ENCODE results near the gene FAS. TPM values are rescaled to one million over a fixed set of nuclear protein-coding genes. Genes with fewer than 3 reads are reported as not detected.

The FAS gene
- total RNA-seq, 5 donors from 2014 or later (not counting 1 experiment from before 2014, with no cell fraction given), result 18.4 to 32.6 (median 28.0) TPM

DNA sequence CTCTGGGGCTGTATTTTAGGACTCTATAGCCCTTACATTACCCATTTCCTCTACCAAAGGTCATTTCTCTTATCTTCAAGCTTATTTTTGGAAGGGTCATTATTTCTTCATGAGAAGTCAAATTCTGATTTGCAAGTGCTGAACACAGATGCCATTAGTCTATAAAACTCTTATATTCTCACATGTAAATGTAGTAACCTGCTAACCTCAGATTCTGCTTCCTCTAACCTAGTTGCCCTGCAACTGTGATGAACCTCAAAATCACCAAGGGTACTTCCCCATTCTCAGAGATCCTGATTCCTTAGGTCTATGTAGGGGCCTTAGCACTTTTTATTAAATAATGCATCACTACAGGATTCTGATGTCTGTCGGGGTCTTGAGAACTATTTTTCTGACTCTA, 6.3 kb downstream of the FAS start:
- peaks cover 71 to 76% (median 74%) of the 10 kb centered on the region in 3 donors for H3K4me1 Mint-ChIP-seq
- H3K9me3 Mint-ChIP-seq, result no peaks in the 10 kb centered on the region
- H3K27ac Mint-ChIP-seq, result peak overlapping the region in 1 of 2 donors; percentile 63
- POLR2A ChIA-PET, result interaction anchor here (0.6 to 1.0 kb wide), 2 partner anchors 10 to 1101 kb away, joined by 3 read pairs; no protein-coding TSS in a partner anchor
- Histone ChIP-seq H3K27me3 (replicated peaks in 1 of 2; ENCODE audit: control insufficient read depth in 2 of 2, extremely low read depth in 1 of 2, insufficient read depth in 2 of 2, low read length in 1 of 2) (no peaks in the 10 kb centered on the region), H3K9me3 (no peaks in the 10 kb centered on the region), H3K36me3 (ENCODE audit: control insufficient read depth in 2 of 2, extremely low read depth in 1 of 2, insufficient read depth in 1 of 2, low read length in 1 of 2) (no peaks in the 10 kb centered on the region), H3K4me3 (ENCODE audit: control insufficient read depth in 1 of 2, extremely low read depth in 1 of 2, low read length in 1 of 2) (no peak overlapping the region), H3K4me1 (ENCODE audit: control insufficient read depth in 1 of 2, extremely low read depth in 1 of 2, insufficient read depth in 2 of 2, low read length in 2 of 2) (peaks cover 25 to 37% of the 10 kb centered on the region in 2 experiments), H3K27ac (ENCODE audit: low read length) (no peak overlapping the region)
- H3K36me3 Mint-ChIP-seq, result no peaks in the 10 kb centered on the region
- CTCF ChIA-PET, result interaction anchor here in 1 of 2 donors (0.5 to 1.2 kb wide), 3 partner anchors 10 to 717 kb away, joined by 3 to 4 read pairs (median 4); no protein-coding TSS in a partner anchor
- H3K27me3 Mint-ChIP-seq, result no peaks in the 10 kb centered on the region
- peak overlapping the region in 1 of 3 donors; percentile 28 for H3K4me3 Mint-ChIP-seq
- no CpG with 5 or more reads among the region's 1 CpG for WGBS (ENCODE audit: insufficient coverage)
- DNase-seq, result peak in 1 of 35 experiments; percentile 56
- peak in 2 of 4 experiments; percentile 35 to 49 for ATAC-seq (replicated peaks in 1 of 4)

DNA sequence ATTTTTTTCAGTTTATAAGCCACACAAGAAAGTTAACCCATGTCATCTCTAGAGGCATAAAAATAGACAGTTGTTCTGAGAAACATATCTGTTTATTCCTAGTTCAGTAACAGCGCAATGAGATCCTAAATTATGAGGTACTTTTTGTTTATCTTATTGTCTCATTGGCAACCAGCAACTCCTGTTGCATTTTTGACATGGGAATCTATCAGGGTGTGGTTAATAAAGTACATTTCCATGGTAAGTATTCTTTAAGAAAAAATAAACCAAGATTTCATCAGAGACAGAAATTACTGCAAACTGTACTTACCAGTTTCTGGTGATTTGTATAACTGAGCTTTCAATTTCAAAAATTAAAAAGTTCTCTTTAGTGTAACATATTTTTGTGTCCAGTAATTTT, 9.0 kb downstream of the FAS start:
- H3K27ac Mint-ChIP-seq, result peak overlapping the region; percentile 39 to 88
- ChIA-PET CTCF (interaction anchor here in 1 of 2 donors (1.2 to 1.3 kb wide), 4 partner anchors 11 to 67 kb away, joined by 3 to 4 read pairs (median 3); no protein-coding TSS in a partner anchor), POLR2A (no interaction called here)
- no peaks in the 10 kb centered on the region for H3K9me3 ChIP-seq
- peaks cover 0 to 3% of the 10 kb centered on the region in 2 donors for H3K36me3 ChIP-seq (ENCODE audit: control insufficient read depth in 2 of 2, extremely low read depth in 1 of 2, insufficient read depth in 1 of 2, low read length in 1 of 2)
- WGBS (ENCODE audit: insufficient coverage), result no CpG with 5 or more reads among the region's 1 CpG
- H3K27me3 Mint-ChIP-seq, result no peaks in the 10 kb centered on the region
- peaks cover 70 to 76% (median 70%) of the 10 kb centered on the region in 3 donors for H3K4me1 Mint-ChIP-seq
- peak overlapping the region; percentile 54 for H3K27ac ChIP-seq (ENCODE audit: low read length)
- no peak for DNase-seq
- H3K36me3 Mint-ChIP-seq, result peaks cover 5% of the 10 kb centered on the region
- no peaks in the 10 kb centered on the region for H3K9me3 Mint-ChIP-seq
- peaks cover 25 to 38% of the 10 kb centered on the region in 2 experiments for H3K4me1 ChIP-seq (ENCODE audit: control insufficient read depth in 1 of 2, extremely low read depth in 1 of 2, insufficient read depth in 2 of 2, low read length in 2 of 2)
- peak in 1 of 4 experiments; percentile 19 for ATAC-seq (replicated peaks in 1 of 4)
- H3K27me3 ChIP-seq (replicated peaks in 1 of 2; ENCODE audit: control insufficient read depth in 2 of 2, extremely low read depth in 1 of 2, insufficient read depth in 2 of 2, low read length in 1 of 2), result no peaks in the 10 kb centered on the region
- peak overlapping the region in 1 of 3 donors; percentile 61 for H3K4me3 Mint-ChIP-seq
- no peak overlapping the region for H3K4me3 ChIP-seq (ENCODE audit: control insufficient read depth in 1 of 2, extremely low read depth in 1 of 2, low read length in 1 of 2)

DNA sequence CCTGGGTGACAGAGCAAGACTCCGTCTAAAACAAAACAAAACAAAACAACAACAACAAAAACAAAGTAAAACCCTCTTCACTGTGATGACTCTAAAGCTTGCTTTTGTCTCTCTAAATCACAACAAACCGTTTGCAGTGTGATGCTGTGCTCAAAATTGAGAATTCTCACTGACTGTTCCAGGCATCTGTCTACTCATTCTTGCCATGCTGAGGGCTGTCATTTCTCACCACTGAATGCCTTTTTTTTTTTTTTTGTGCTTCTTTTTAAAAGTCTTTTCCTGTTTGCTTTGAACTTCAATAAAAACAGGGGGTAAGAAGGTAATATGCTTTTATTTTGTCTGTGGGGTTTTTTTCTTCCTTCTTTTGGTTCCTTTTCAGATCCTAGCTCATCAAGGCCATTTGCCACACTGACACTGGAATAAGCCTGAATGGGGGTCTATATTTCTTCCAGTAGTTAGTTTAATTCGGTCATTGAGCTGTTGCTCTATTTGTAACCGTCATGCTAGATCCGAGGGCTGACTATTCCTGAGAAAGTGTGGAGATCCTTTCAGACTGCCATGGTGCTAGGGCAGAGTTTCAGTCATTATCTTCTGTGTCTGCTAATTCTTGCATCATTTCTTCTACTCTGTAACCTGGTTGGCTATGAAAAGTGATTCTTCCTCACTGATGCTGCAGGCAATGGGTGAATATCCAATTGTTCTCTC, 10.6 kb downstream of the FAS start:
- Histone ChIP-seq H3K4me3 (ENCODE audit: control insufficient read depth in 1 of 2, extremely low read depth in 1 of 2, low read length in 1 of 2) (peak overlapping the region in 1 of 2 donors; percentile 28), H3K36me3 (ENCODE audit: control insufficient read depth in 2 of 2, extremely low read depth in 1 of 2, insufficient read depth in 1 of 2, low read length in 1 of 2) (peaks cover 0 to 3% of the 10 kb centered on the region in 2 donors), H3K4me1 (ENCODE audit: control insufficient read depth in 1 of 2, extremely low read depth in 1 of 2, insufficient read depth in 2 of 2, low read length in 2 of 2) (peaks cover 15 to 32% of the 10 kb centered on the region in 2 experiments), H3K9me3 (no peaks in the 10 kb centered on the region), H3K27ac (ENCODE audit: low read length) (peak overlapping the region; percentile 54), H3K27me3 (replicated peaks in 1 of 2; ENCODE audit: control insufficient read depth in 2 of 2, extremely low read depth in 1 of 2, insufficient read depth in 2 of 2, low read length in 1 of 2) (no peaks in the 10 kb centered on the region)
- ATAC-seq (replicated peaks in 1 of 4) (peak; percentile 48 to 65 (median 58)), DNase-seq (peak in 2 of 35 experiments; percentile 10 to 58)
- ChIA-PET CTCF (interaction anchor here (0.6 to 1.4 kb wide), 9 partner anchors 9 to 985 kb away, joined by 3 to 9 read pairs (median 4); partner anchors contain the start of gene FAS (in 1 of the 2)), POLR2A (interaction anchor here (0.7 to 1.4 kb wide), 6 partner anchors 9 to 418 kb away, joined by 3 to 7 read pairs (median 4); partner anchors contain the start of genes FAS (in 1 of the 2) and RNLS (in 1 of the 2))
- no peaks in the 10 kb centered on the region for H3K27me3 Mint-ChIP-seq
- WGBS (ENCODE audit: insufficient coverage), result 38% methylated on average over 4 of the region's 5 CpGs
- no peaks in the 10 kb centered on the region for H3K9me3 Mint-ChIP-seq
- H3K4me3 Mint-ChIP-seq, result peak overlapping the region; percentile 61 to 72 (median 63)
- H3K27ac Mint-ChIP-seq, result peak overlapping the region; percentile 83 to 88
- peaks cover 7% of the 10 kb centered on the region for H3K36me3 Mint-ChIP-seq
- peaks cover 58 to 67% (median 60%) of the 10 kb centered on the region in 3 donors for H3K4me1 Mint-ChIP-seq

DNA sequence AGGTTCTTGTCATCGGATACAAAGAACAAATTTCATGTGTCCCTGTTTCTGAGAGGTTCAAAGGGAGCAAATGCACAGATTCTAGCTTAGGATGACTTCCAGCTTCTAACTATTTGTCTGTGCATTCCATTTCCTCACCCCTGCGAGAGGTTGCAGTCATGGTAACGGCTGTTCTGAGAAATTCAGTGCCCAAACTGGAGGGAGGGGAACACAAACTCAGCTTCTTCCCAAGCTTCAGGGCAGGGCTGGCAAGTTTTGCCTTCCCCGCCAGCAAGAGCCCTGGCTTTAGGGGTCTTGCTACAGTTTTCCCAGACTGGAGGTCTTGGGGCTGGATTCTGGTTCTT, 11.1 kb downstream of the FAS start:
- ATAC-seq (replicated peaks in 1 of 4) (peak; percentile 36 to 48 (median 42)), DNase-seq (peak in 1 of 35 experiments; percentile 33)
- Mint-ChIP-seq H3K4me3 (peak overlapping the region; percentile 61 to 72 (median 63)), H3K27ac (peak overlapping the region; percentile 83 to 88), H3K36me3 (peaks cover 7% of the 10 kb centered on the region), H3K4me1 (peaks cover 55 to 65% (median 56%) of the 10 kb centered on the region in 3 donors), H3K9me3 (no peaks in the 10 kb centered on the region), H3K27me3 (no peaks in the 10 kb centered on the region)
- Histone ChIP-seq H3K4me3 (ENCODE audit: control insufficient read depth in 1 of 2, extremely low read depth in 1 of 2, low read length in 1 of 2) (no peak overlapping the region), H3K36me3 (ENCODE audit: control insufficient read depth in 2 of 2, extremely low read depth in 1 of 2, insufficient read depth in 1 of 2, low read length in 1 of 2) (peaks cover 0 to 3% of the 10 kb centered on the region in 2 donors), H3K27ac (ENCODE audit: low read length) (peak overlapping the region; percentile 54), H3K27me3 (replicated peaks in 1 of 2; ENCODE audit: control insufficient read depth in 2 of 2, extremely low read depth in 1 of 2, insufficient read depth in 2 of 2, low read length in 1 of 2) (no peaks in the 10 kb centered on the region), H3K4me1 (ENCODE audit: control insufficient read depth in 1 of 2, extremely low read depth in 1 of 2, insufficient read depth in 2 of 2, low read length in 2 of 2) (peaks cover 15 to 30% of the 10 kb centered on the region in 2 experiments), H3K9me3 (no peaks in the 10 kb centered on the region)
- ChIA-PET POLR2A (interaction anchor here in 1 of 2 donors (0.8 to 1.4 kb wide), 3 partner anchors 9 to 81 kb away, joined by 4 to 7 read pairs (median 6); partner anchors contain the start of gene FAS), CTCF (interaction anchor here (0.6 to 1.4 kb wide), 9 partner anchors 10 to 986 kb away, joined by 3 to 9 read pairs (median 4); partner anchors contain the start of gene FAS (in 1 of the 2))
- WGBS (ENCODE audit: insufficient coverage), result 100% methylated on average over 1 of the region's 4 CpGs

- peak overlapping the region; percentile 10 to 61 (median 18) for H3K4me3 Mint-ChIP-seq
- ATAC-seq (replicated peaks in 1 of 4), result no peak
- DNase-seq, result no peak
- Histone ChIP-seq H3K36me3 (ENCODE audit: control insufficient read depth in 2 of 2, extremely low read depth in 1 of 2, insufficient read depth in 1 of 2, low read length in 1 of 2) (peaks cover 0 to 7% of the 10 kb centered on the region in 2 donors), H3K27ac (ENCODE audit: low read length) (peak overlapping the region; percentile 54), H3K4me3 (ENCODE audit: control insufficient read depth in 1 of 2, extremely low read depth in 1 of 2, low read length in 1 of 2) (no peak overlapping the region), H3K27me3 (replicated peaks in 1 of 2; ENCODE audit: control insufficient read depth in 2 of 2, extremely low read depth in 1 of 2, insufficient read depth in 2 of 2, low read length in 1 of 2) (no peaks in the 10 kb centered on the region), H3K9me3 (no peaks in the 10 kb centered on the region), H3K4me1 (ENCODE audit: control insufficient read depth in 1 of 2, extremely low read depth in 1 of 2, insufficient read depth in 2 of 2, low read length in 2 of 2) (peaks cover 15 to 28% of the 10 kb centered on the region in 2 experiments)
- WGBS (ENCODE audit: insufficient coverage), result no CpG with 5 or more reads among the region's 4 CpGs
- ChIA-PET CTCF (no interaction called here), POLR2A (interaction anchor here in 1 of 2 donors (1.4 kb wide), 1 partner anchor 10 kb away, joined by 6 read pairs; no protein-coding TSS in a partner anchor)
- H3K36me3 Mint-ChIP-seq, result peaks cover 10% of the 10 kb centered on the region
- H3K27ac Mint-ChIP-seq, result peak overlapping the region; percentile 83 to 88
- peaks cover 53 to 64% (median 54%) of the 10 kb centered on the region in 3 donors for H3K4me1 Mint-ChIP-seq
- no peaks in the 10 kb centered on the region for H3K27me3 Mint-ChIP-seq
- H3K9me3 Mint-ChIP-seq, result no peaks in the 10 kb centered on the region
These were observed 11.8 kb downstream of the FAS start for GRCh38 chr10:89002226-89002978.

Measured in T-cell (primary cell).